Tibial nerve (tissue), 4 donors: ENCODE results near the gene VMP1. TPM values are rescaled to one million over a fixed set of nuclear protein-coding genes. Genes with fewer than 3 reads are reported as not detected.

Experiments
- DNase-seq, 2 donors: peaks; one replicate each; pipeline ENCODE4 v3.0.0-alpha.2; 2019; ENCODE audit warnings: low spot score in 2 of 2
- H3K27ac ChIP-seq, 4 donors: fragments of 200-600 bp; sonication (generic) in 3 of 4; one replicate each; pipeline ENCODE4 v1.5.1; 2017 to 2019; ENCODE audit warnings: mild to moderate bottlenecking in 1 of 4
- H3K27me3 ChIP-seq, 2 donors: fragments of 200-600 bp; sonication (generic) in 1 of 2; one replicate each; pipeline versions ENCODE4 v1.5.1 to v1.6.0; 2017 to 2019
- H3K36me3 ChIP-seq, 3 donors: fragments of 200-600 bp; sonication (generic); one replicate each; pipeline ENCODE4 v1.5.1; 2018 to 2019
- H3K4me1 ChIP-seq, 4 donors: fragments of 200-600 bp; sonication (generic) in 3 of 4; one replicate each; pipeline ENCODE4 v1.5.1; 2017 to 2019
- H3K4me3 ChIP-seq, 4 donors: fragments of 200-600 bp; sonication (generic) in 3 of 4; one replicate each; pipeline ENCODE4 v1.5.1; 2017 to 2019; ENCODE audit warnings: mild to moderate bottlenecking in 1 of 4, moderate library complexity in 1 of 4
- H3K9me3 ChIP-seq, 4 donors: fragments of 200-600 bp; sonication (generic) in 3 of 4; one replicate each; pipeline ENCODE4 v1.5.1; 2017 to 2019
- CTCF ChIP-seq, 5 experiments: fragments of 200-600 bp in 3 of 5; fragments of 450-650 bp in 2 of 5; sonication (generic) in 3 of 5; IDR thresholded peaks; one replicate each; pipeline ENCODE4 v1.5.1; 2016 to 2019; ENCODE audit warnings: antibody characterized with exemption in 5 of 5, mild to moderate bottlenecking in 3 of 5, moderate library complexity in 2 of 5
- EP300 ChIP-seq, 2 donors: sonication (generic); formaldehyde crosslinking; IDR thresholded peaks; one replicate each; pipeline ENCODE4 v1.6.1; 2017; ENCODE audit warnings: antibody characterized with exemption in 2 of 2, mild to moderate bottlenecking in 1 of 2
- POLR2A ChIP-seq, 2 donors: fragments of 450-650 bp; IDR thresholded peaks; one replicate each; pipeline ENCODE4 v1.6.1; 2017; ENCODE audit warnings: antibody characterized with exemption in 2 of 2, mild to moderate bottlenecking in 2 of 2, moderate library complexity in 2 of 2
- WGBS, 2 donors: methylation state at CpG; one replicate each; pipeline ENCODE4 v1.1.5; 2018; 5-methylcytosine and 5-hydroxymethylcytosine counted together
- total RNA-seq, 4 donors: library from RNA; depleted of rRNA; stranded (reverse); fragments of >200 nt; gene quantifications; one replicate each; pipeline ENCODE4 v1.1.0, GENCODE V29; 2016

Gene VMP1
- total RNA-seq, 4 donors from 2014 or later = 113 to 427 (median 203) TPM

GRCh38 chr17:59737324-59737723 lies 29.9 kb downstream of the VMP1 start:
- Histone ChIP-seq H3K36me3 (peaks cover 0 to 66% (median 0%) of the 10 kb centered on the region in 3 donors), H3K4me3 (no peak overlapping the region), H3K27ac (no peak overlapping the region), H3K9me3 (no peaks in the 10 kb centered on the region), H3K4me1 (no peaks in the 10 kb centered on the region), H3K27me3 (no peaks in the 10 kb centered on the region)
- no peak for TF ChIP-seq POLR2A (IDR thresholded peaks at IDR 0.05)
- no peak for DNase-seq
- 92 to 98% methylated on average over 3 of the region's 3 CpGs for WGBS, 2 donors

GRCh38 chr17:59743842-59744241 lies 36.4 kb downstream of the VMP1 start:
- Histone ChIP-seq H3K27ac (no peak overlapping the region), H3K36me3 (peaks cover 0 to 41% (median 0%) of the 10 kb centered on the region in 3 donors), H3K4me1 (peaks cover 0 to 4% (median 0%) of the 10 kb centered on the region in 4 donors), H3K27me3 (no peaks in the 10 kb centered on the region), H3K9me3 (peaks cover 0 to 6% (median 0%) of the 10 kb centered on the region in 4 donors), H3K4me3 (no peak overlapping the region)
- TF ChIP-seq CTCF (IDR thresholded peaks at IDR 0.05) = no peak
- TF ChIP-seq EP300 (IDR thresholded peaks at IDR 0.05) = no peak
- no peak for TF ChIP-seq POLR2A (IDR thresholded peaks at IDR 0.05)
- 99 to 100% methylated on average over 4 of the region's 4 CpGs for WGBS, 2 donors
- DNase-seq = no peak

- DNase-seq = no peak
- Histone ChIP-seq H3K4me3 (no peak overlapping the region), H3K4me1 (peaks cover 0 to 4% (median 0%) of the 10 kb centered on the region in 4 donors), H3K27ac (no peak overlapping the region), H3K36me3 (peaks cover 0 to 33% (median 0%) of the 10 kb centered on the region in 3 donors), H3K9me3 (peaks cover 0 to 6% (median 0%) of the 10 kb centered on the region in 4 donors), H3K27me3 (no peaks in the 10 kb centered on the region)
- WGBS, 2 donors = 91 to 97% methylated on average over 2 of the region's 2 CpGs
- TF ChIP-seq EP300 (IDR thresholded peaks at IDR 0.05) = no peak
- TF ChIP-seq POLR2A (IDR thresholded peaks at IDR 0.05) = no peak
- TF ChIP-seq CTCF (IDR thresholded peaks at IDR 0.05) = no peak
Measured at GRCh38 chr17:59745040-59745439, 37.6 kb downstream of the VMP1 start.

GRCh38 chr17:59746849-59747445 lies 39.5 kb downstream of the VMP1 start:
- H3K9me3 ChIP-seq = peaks cover 0 to 6% (median 0%) of the 10 kb centered on the region in 4 donors
- H3K4me3 ChIP-seq = no peak overlapping the region
- TF ChIP-seq CTCF (IDR thresholded peaks at IDR 0.05) = peak; percentile 41 to 68 (median 58)
- TF ChIP-seq POLR2A (IDR thresholded peaks at IDR 0.05) = no peak
- peaks cover 0 to 20% (median 0%) of the 10 kb centered on the region in 3 donors for H3K36me3 ChIP-seq
- WGBS, 2 donors = 88 to 95% methylated on average over 4 of the region's 4 CpGs
- peaks cover 0 to 4% (median 0%) of the 10 kb centered on the region in 4 donors for H3K4me1 ChIP-seq
- H3K27ac ChIP-seq = peak overlapping the region in 1 of 4 donors; percentile 15
- no peaks in the 10 kb centered on the region for H3K27me3 ChIP-seq
- no peak for DNase-seq

- Histone ChIP-seq H3K27me3 (no peaks in the 10 kb centered on the region), H3K4me1 (peaks cover 0 to 17% (median 0%) of the 10 kb centered on the region in 4 donors), H3K27ac (no peak overlapping the region), H3K4me3 (no peak overlapping the region), H3K9me3 (peaks cover 0 to 5% (median 0%) of the 10 kb centered on the region in 4 donors), H3K36me3 (peaks cover 0 to 5% (median 0%) of the 10 kb centered on the region in 3 donors)
- TF ChIP-seq POLR2A (IDR thresholded peaks at IDR 0.05) (no peak), CTCF (IDR thresholded peaks at IDR 0.05) (no peak), EP300 (IDR thresholded peaks at IDR 0.05) (no peak)
- 98 to 100% methylated on average over 1 of the region's 1 CpG for WGBS, 2 donors
- DNase-seq = no peak
Measured at GRCh38 chr17:59748591-59748990, 41.1 kb downstream of the VMP1 start.
